CD14-positive monocyte (primary cell): Measurements from ENCODE around the gene ADGRF1. TPM values are rescaled to one million over a fixed set of nuclear protein-coding genes. Genes with fewer than 3 reads are reported as not detected.

Experiments used
- DNase-seq, 3 donors: peaks; one replicate each; pipeline ENCODE4 v3.0.0-alpha.2; 2011 to 2022
- H2AFZ ChIP-seq: 2 replicates; pipeline ENCODE4 v1.6.0; 2012; ENCODE audit warnings: mild to moderate bottlenecking, low read depth, low read length, inconsistent platforms; ENCODE audit not compliant: insufficient read depth, poor library complexity, severe bottlenecking
- H3K27ac ChIP-seq, 2 donors: 1 replicate in 1 of 2; 2 replicates in 1 of 2; pipeline ENCODE4 v1.5.1; 2012 to 2013; ENCODE audit warnings: low read length in 2 of 2, control low read depth in 1 of 2, inconsistent platforms in 1 of 2, low read depth in 1 of 2, mild to moderate bottlenecking in 1 of 2
- H3K27me3 ChIP-seq, 2 donors: one replicate each; pipeline versions ENCODE4 v1.6.0 to v1.6.1; 2011 to 2013; ENCODE audit warnings: low read length in 2 of 2; ENCODE audit not compliant: control insufficient read depth in 2 of 2, insufficient read depth in 2 of 2
- H3K36me3 ChIP-seq, 2 donors: replicated peaks in 1 of 2; 1 replicate in 1 of 2; 2 replicates in 1 of 2; pipeline versions ENCODE4 v1.5.1 to v1.6.1; 2012 to 2013; ENCODE audit warnings: low read length in 2 of 2, control low read depth in 1 of 2, inconsistent platforms in 1 of 2, mild to moderate bottlenecking in 1 of 2; ENCODE audit not compliant: insufficient read depth in 2 of 2, control insufficient read depth in 1 of 2
- H3K4me1 ChIP-seq, 2 donors: 1 replicate in 1 of 2; 2 replicates in 1 of 2; pipeline versions ENCODE4 v1.5.1 to v1.6.1; 2012 to 2013; ENCODE audit warnings: low read length in 2 of 2, control low read depth in 1 of 2, inconsistent platforms in 1 of 2, mild to moderate bottlenecking in 1 of 2, moderate library complexity in 1 of 2; ENCODE audit not compliant: insufficient read depth in 2 of 2, control insufficient read depth in 1 of 2
- H3K4me2 ChIP-seq: replicated peaks from 2 replicates; pipeline ENCODE3; 2012; ENCODE audit warnings: low read length, moderate library complexity, mild to moderate bottlenecking; ENCODE audit not compliant: poor library complexity, severe bottlenecking; ENCODE audit errors: extremely low read depth
- H3K4me3 ChIP-seq, 3 experiments: fragments of 200-600 bp in 1 of 3; sonication (generic) in 1 of 3; replicated peaks in 1 of 3; 1 replicate in 2 of 3; 2 replicates in 1 of 3; pipeline ENCODE4 v1.5.1; 2011 to 2013; ENCODE audit warnings: low read length in 3 of 3, mild to moderate bottlenecking in 3 of 3, control low read depth in 2 of 3, low read depth in 2 of 3, inconsistent platforms in 1 of 3, moderate library complexity in 1 of 3
- H3K79me2 ChIP-seq: 2 replicates; pipeline ENCODE4 v1.6.0; 2012; ENCODE audit warnings: mild to moderate bottlenecking, control low read depth, inconsistent platforms, low read length, moderate library complexity; ENCODE audit not compliant: insufficient read depth
- H3K9ac ChIP-seq: 2 replicates; pipeline ENCODE4 v1.6.0; 2017; ENCODE audit warnings: low read length, mild to moderate bottlenecking; ENCODE audit not compliant: insufficient read depth, poor library complexity, severe bottlenecking
- H3K9me3 ChIP-seq, 2 donors: replicated peaks in 1 of 2; 1 replicate in 1 of 2; 2 replicates in 1 of 2; pipeline versions ENCODE4 v1.5.1 to v1.6.1; 2012 to 2013; ENCODE audit warnings: low read length in 2 of 2, control low read depth in 1 of 2; ENCODE audit not compliant: control insufficient read depth in 1 of 2, insufficient read depth in 1 of 2
- H4K20me1 ChIP-seq: 2 replicates; pipeline ENCODE4 v1.6.0; 2012; ENCODE audit warnings: mild to moderate bottlenecking, low read length, control low read depth, moderate library complexity; ENCODE audit not compliant: insufficient read depth
- H3K27ac Mint-ChIP-seq, 7 donors: one replicate each; pipeline ENCODE4 v1.8.0; 2020; ENCODE audit warnings: mild to moderate bottlenecking in 7 of 7, mixed read lengths in 7 of 7, moderate library complexity in 6 of 7, inconsistent platforms in 2 of 7
- H3K27me3 Mint-ChIP-seq, 3 donors: one replicate each; pipeline ENCODE4 v1.8.0; 2021 to 2022; ENCODE audit warnings: low read depth in 3 of 3, mild to moderate bottlenecking in 3 of 3, mixed read lengths in 3 of 3, moderate library complexity in 3 of 3, inconsistent platforms in 1 of 3
- H3K36me3 Mint-ChIP-seq, 2 donors: one replicate each; pipeline ENCODE4 v1.8.0; 2020; ENCODE audit warnings: mixed read lengths in 2 of 2, inconsistent platforms in 1 of 2, mild to moderate bottlenecking in 1 of 2
- H3K4me1 Mint-ChIP-seq: one replicate; pipeline ENCODE4 v1.8.0; 2020; ENCODE audit warnings: mild to moderate bottlenecking, mixed read lengths
- H3K4me3 Mint-ChIP-seq, 2 donors: one replicate each; pipeline ENCODE4 v1.8.0; 2020; ENCODE audit warnings: mild to moderate bottlenecking in 2 of 2, mixed read lengths in 2 of 2, moderate library complexity in 1 of 2
- H3K9me3 Mint-ChIP-seq, 7 donors: one replicate each; pipeline ENCODE4 v1.8.0; 2020 to 2022; ENCODE audit warnings: mixed read lengths in 7 of 7, mild to moderate bottlenecking in 6 of 7, moderate library complexity in 6 of 7, inconsistent platforms in 2 of 7
- WGBS: methylation state at CpG from one replicate; pipeline ENCODE4 v1.1.5; 2013; ENCODE audit warnings: missing lambda C conversion rate; ENCODE audit not compliant: insufficient coverage; 5-methylcytosine and 5-hydroxymethylcytosine counted together
- intact Hi-C, 2 donors: fragments of 100-400 bp; cut with micrococcal nuclease; formaldehyde crosslinking; loops; one replicate each; pipeline versions ENCODE4 v1.15.0 to v1.15.1; 2023
- polyA plus RNA-seq, 3 donors: library from polyadenylated mRNA; depleted of rRNA in 1 of 3; unstranded in 2 of 3; stranded (reverse) in 1 of 3; fragments of 300-500 nt in 2 of 3; fragments of >200 nt in 1 of 3; fragmentation: Illumina TruSeq in 2 of 3; gene quantifications; 1 replicate in 2 of 3; 2 replicates in 1 of 3; pipeline ENCODE4 v1.2.3, GENCODE V29; 2012 to 2021
- TF ChIP-seq, protein P1 (sequence below): fragments of 200-600 bp; IDR thresholded peaks from one replicate; pipeline ENCODE4 v1.8.0; 2022; ENCODE audit warnings: antibody characterized with exemption, mild to moderate bottlenecking

The ADGRF1 gene
- polyA plus RNA-seq, 3 donors, result 0.03 TPM; not detected in 2

DNA sequence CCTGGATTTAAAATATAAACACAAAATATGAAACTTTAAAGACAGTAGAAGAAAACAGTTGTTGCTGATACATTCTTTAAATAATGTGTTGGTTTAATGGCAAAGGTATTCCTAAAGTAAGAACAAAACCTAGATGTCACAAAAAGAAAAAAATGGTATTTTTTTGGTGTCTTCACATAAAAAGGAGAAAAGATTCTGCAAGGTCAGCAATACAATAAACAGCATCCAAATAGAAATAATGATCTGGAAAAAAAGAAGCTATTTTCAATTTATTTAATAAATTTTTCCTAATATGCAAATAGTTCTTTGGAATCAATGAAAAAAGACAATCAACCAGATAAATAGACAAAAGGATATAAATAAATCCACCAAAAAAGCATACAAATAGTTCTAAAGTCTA lies 6.5 kb upstream of the ADGRF1 start:
- Histone ChIP-seq H3K27ac (no peak overlapping the region), H3K4me1 (no peaks in the 10 kb centered on the region), H3K9ac (no peak overlapping the region), H3K36me3 (no peaks in the 10 kb centered on the region), H3K9me3 (no peaks in the 10 kb centered on the region), H2AFZ (no peak overlapping the region), H3K27me3 (no peaks in the 10 kb centered on the region), H3K4me3 (no peak overlapping the region), H3K79me2 (no peaks in the 10 kb centered on the region), H3K4me2 (no peak overlapping the region), H4K20me1 (no peaks in the 10 kb centered on the region)
- no peak for DNase-seq
- Mint-ChIP-seq H3K9me3 (peaks cover 0 to 2% (median 0%) of the 10 kb centered on the region in 7 donors), H3K27me3 (peaks cover 0 to 2% (median 0%) of the 10 kb centered on the region in 3 donors), H3K36me3 (no peaks in the 10 kb centered on the region), H3K4me1 (peaks cover 8% of the 10 kb centered on the region), H3K27ac (no peak overlapping the region), H3K4me3 (no peak overlapping the region)
- intact Hi-C loops, result loop anchor here in 1 of 2 donors (5.0 kb wide), 1 partner anchor 201 kb away; no protein-coding TSS in a partner anchor
- TF ChIP-seq, protein P1, sequence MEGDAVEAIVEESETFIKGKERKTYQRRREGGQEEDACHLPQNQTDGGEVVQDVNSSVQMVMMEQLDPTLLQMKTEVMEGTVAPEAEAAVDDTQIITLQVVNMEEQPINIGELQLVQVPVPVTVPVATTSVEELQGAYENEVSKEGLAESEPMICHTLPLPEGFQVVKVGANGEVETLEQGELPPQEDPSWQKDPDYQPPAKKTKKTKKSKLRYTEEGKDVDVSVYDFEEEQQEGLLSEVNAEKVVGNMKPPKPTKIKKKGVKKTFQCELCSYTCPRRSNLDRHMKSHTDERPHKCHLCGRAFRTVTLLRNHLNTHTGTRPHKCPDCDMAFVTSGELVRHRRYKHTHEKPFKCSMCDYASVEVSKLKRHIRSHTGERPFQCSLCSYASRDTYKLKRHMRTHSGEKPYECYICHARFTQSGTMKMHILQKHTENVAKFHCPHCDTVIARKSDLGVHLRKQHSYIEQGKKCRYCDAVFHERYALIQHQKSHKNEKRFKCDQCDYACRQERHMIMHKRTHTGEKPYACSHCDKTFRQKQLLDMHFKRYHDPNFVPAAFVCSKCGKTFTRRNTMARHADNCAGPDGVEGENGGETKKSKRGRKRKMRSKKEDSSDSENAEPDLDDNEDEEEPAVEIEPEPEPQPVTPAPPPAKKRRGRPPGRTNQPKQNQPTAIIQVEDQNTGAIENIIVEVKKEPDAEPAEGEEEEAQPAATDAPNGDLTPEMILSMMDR, result no peak

DNA sequence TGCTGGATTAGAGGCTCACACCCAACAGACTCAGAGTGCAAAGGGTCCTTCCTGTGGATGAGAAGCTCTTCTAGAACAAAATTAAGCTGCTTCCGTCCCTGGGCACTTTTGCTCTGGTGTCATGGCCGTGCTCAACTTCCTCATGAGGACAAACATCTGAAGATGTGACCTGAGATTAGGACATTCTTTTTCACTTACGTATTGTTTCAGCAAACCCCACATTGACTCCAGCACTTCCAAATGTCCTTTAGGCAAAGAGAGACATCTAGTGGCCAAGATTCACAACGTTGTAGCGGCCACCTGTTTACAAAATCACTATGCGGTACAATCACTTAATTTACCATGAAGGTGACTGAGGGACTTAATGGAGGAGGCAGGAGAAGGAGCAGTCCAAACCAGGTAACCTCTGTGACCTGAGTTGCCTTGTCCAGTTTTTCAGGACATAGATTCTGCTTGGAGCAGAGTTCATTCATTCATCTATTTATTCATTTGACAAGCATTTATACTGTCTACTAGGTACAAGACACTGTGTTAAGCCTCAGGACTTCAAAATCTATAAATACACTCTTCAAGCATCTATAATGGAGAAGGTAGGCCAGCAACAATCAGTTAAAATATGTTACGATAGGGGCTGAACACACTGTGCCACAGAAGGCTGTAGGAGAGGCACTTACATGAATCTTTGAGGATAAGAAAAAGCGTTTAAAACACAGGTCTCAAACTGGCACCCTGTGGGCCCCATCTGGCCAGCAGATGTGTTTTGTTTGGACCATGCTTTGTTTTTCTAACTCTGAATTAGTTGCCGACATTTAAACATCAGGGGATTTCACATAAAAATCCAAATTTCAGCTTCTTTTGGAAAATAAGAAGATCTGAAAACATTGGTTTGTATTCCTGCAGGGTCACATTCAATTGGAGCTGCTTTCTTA lies 5.6 kb upstream of the ADGRF1 start:
- H3K4me3 Mint-ChIP-seq, result peak overlapping the region in 1 of 2 donors; percentile 55
- Histone ChIP-seq H3K27ac (no peak overlapping the region), H3K4me3 (no peak overlapping the region), H4K20me1 (no peaks in the 10 kb centered on the region), H3K4me2 (no peak overlapping the region), H2AFZ (no peak overlapping the region), H3K9me3 (no peaks in the 10 kb centered on the region), H3K4me1 (no peaks in the 10 kb centered on the region), H3K79me2 (no peaks in the 10 kb centered on the region), H3K9ac (no peak overlapping the region), H3K27me3 (no peaks in the 10 kb centered on the region), H3K36me3 (no peaks in the 10 kb centered on the region)
- peaks cover 0 to 2% (median 0%) of the 10 kb centered on the region in 3 donors for H3K27me3 Mint-ChIP-seq
- H3K36me3 Mint-ChIP-seq, result no peaks in the 10 kb centered on the region
- H3K9me3 Mint-ChIP-seq, result peaks cover 0 to 2% (median 0%) of the 10 kb centered on the region in 7 donors
- H3K27ac Mint-ChIP-seq, result no peak overlapping the region
- intact Hi-C loops, result loop anchor here in 1 of 2 donors (5.0 kb wide), 1 partner anchor 200 kb away; no protein-coding TSS in a partner anchor
- 20% methylated on average over 4 of the region's 9 CpGs for WGBS
- TF ChIP-seq, protein P1, result peak; percentile 62
- peaks cover 13% of the 10 kb centered on the region for H3K4me1 Mint-ChIP-seq
- peak; percentile 19 to 65 (median 58) for DNase-seq
